ENCODE measurements around the gene HTR1E.
"Not testable (repeated sequence)": the region's sequence is repeated elsewhere in the genome, so short reads cannot be mapped to it uniquely, and the experiment has no call there.

HTR1E gene

GRCh38 chr6:87001494-87001893, 64.2 kb downstream of the HTR1E start:
- no peak for DNase-seq

- not testable (repeated sequence) for DNase-seq
Measured at GRCh38 chr6:87002391-87002790, 65.1 kb downstream of the HTR1E start.

GRCh38 chr6:87006541-87006940, 69.2 kb downstream of the HTR1E start:
- not testable (repeated sequence) for DNase-seq

- not testable (repeated sequence) for DNase-seq
Measured at GRCh38 chr6:87009581-87009980, 72.3 kb downstream of the HTR1E start.

GRCh38 chr6:87012035-87012434, 74.7 kb downstream of the HTR1E start:
- DNase-seq = no peak

- no peak for DNase-seq
Measured at GRCh38 chr6:87012743-87013142, 75.4 kb downstream of the HTR1E start.

GRCh38 chr6:87016772-87017171, 79.4 kb downstream of the HTR1E start:
- no peak for DNase-seq

- no peak for DNase-seq
Measured at GRCh38 chr6:87027021-87027420, 89.7 kb downstream of the HTR1E start.

GRCh38 chr6:87029711-87030314, 92.5 kb downstream of the HTR1E start:
- DNase-seq = no peak

GRCh38 chr6:87040729-87041128, 103.4 kb downstream of the HTR1E start:
- no peak for DNase-seq

GRCh38 chr6:87045521-87046075, 108.3 kb downstream of the HTR1E start:
- DNase-seq = no peak

GRCh38 chr6:87049779-87050178, 112.5 kb downstream of the HTR1E start:
- no peak for DNase-seq

- DNase-seq = no peak
Measured at GRCh38 chr6:87053312-87053711, 116.0 kb downstream of the HTR1E start.

GRCh38 chr6:87054143-87054833, 117.0 kb downstream of the HTR1E start:
- DNase-seq = no peak

- no peak for DNase-seq
Measured at GRCh38 chr6:87059943-87060342, 122.6 kb downstream of the HTR1E start.

GRCh38 chr6:87065117-87065516, 127.8 kb downstream of the HTR1E start:
- no peak for DNase-seq
